GM18508 (cell line): ENCODE results near the gene CEMP1.
A peak's percentile ranks its signal among the peaks of the same experiment; 100 is the strongest.

ENCODE experiments used
- ATAC-seq: cut with Tn5 transposase; IDR thresholded peaks from one replicate; pipeline ENCODE4 v1.9.1; 2021; ENCODE audit warnings: moderate number of reproducible peaks; ENCODE audit not compliant: insufficient read depth, unreplicated experiment

CEMP1 gene

DNA sequence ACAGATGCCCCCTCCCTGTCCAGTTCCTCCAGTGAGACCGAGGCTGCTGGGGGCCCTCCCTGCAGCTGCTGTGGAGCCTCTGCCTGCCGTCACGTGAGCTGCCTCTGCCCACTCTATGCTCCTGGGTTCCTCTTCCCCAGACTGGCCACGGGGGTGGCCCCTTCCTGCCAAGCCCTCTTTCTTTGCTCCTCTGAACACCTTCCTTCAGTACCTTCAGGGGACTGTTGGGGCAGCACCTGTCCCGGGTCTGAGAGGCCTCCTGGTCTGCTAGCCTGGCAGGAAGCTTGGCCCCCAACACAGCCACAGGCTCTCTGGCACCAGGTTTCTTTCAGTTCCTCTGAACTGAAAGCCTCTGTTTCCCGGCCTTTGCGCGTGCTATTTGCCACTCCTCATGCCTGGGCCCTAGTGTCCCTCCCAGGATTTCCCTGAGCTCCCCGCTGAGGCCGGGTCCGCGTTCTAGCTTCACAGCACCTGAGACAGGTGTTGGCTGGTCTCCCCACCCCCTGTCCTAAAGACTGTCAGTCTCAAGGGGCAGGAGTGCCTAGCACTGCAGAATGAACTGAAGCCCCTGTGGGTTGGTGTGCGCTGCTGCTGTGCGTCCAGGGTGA lies 24.1 kb downstream of the CEMP1 start:
- peak; percentile 46 for ATAC-seq

DNA sequence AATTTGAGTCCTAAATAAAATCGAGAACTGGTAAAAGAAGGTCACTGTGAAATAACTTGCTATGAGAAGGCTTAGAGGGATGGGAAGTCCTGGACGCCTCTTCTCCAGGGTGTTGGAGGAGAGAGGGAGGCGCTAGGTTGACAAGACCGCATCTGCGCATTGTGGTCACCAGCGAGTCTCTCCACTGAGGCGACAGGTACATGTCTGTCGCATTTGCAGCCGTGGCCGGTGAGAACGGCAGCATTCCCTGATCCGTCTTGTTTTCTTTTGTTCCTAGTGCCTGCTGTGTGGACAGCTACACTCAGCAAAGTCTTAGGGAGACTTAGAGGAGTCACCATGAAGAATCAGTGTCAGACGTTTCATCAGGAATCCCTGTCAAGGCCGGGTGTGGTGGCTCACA lies 25.5 kb downstream of the CEMP1 start:
- ATAC-seq = no peak

DNA sequence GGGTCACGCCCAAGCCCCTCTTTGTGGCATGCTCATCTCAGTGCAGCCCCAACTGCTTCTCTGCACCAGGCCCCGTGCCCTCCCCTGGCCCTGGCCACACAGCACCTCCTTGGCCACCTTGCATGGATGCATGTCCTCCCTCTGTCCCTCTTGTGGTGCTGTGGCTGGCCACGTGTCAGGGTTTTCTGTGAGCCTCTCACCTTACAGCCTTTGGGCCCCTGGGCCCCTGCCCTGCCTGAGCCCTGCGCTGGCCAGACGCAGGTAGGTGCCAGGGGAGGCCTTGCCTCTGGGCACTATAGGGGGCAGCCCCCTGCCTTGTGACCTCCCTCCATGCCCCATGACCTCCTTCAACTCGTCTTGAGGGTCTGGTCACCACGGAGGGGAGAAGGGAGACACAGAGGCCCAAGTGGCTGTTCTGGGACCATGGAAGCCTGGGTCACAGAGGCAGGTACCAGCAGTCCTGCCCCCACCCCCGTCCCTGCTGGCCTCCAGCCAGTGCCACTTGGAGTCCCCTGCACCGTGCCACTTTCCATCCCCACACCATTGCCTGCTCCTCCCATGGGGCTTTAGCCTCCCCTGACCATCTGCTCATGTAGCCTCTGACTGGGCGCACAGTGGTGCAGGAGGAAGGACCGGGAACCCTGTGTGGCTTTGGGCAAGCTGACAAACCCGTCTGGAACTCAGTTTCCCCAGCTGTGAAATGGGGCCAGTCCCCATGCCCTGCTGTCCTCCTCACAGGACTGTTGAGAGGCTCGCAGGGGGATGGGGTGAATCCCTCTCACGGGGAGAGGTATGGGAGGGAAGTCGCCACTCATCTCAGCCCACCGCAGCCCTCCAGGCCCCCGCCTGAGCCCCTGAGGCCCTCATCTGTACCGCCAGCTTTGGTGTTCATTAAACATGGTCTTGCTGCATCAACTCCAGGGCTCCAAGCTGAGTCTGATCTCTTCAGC lies 29.0 kb downstream of the CEMP1 start:
- no peak for ATAC-seq

DNA sequence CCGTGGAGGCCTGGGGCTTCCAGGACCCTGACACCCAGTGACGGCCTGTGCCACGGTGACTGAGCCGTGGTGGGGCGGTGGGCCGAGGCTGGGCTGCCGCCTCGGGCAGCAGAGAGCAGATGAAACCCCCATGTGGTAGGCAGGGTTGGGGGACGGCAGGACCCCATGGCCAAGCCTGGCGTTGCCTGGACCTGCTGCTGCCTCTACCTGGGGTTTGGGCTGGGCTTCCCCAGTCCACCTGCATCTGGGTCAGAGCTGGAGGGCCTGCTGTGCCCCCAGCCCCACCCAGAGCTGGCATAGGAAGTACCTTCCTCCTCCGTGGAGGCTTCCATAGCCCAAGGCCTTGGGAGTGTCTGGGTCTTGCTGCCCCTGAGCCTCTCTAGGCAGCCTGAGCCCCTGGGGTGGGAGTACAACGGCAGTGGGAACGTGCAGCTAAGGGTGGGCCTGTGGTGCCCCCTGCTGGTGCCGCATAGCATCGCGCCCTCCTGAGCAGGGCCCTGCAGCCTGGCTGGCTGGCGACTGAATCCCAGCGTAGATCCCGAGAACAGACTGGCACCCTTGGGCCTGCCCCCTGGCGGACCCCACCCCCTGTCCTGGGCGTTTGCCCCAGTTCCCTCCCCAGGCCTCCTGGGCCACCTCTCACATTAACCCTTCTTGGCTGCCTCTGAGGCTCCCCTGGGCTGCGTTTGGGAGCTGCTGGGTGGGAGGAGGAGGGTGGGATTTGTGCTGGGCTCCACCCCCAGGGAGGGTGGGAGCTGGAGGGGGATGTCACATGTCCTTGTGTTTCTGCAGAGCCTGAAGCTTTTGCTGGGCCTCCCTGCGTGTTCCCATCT lies 30.1 kb downstream of the CEMP1 start:
- no peak for ATAC-seq

DNA sequence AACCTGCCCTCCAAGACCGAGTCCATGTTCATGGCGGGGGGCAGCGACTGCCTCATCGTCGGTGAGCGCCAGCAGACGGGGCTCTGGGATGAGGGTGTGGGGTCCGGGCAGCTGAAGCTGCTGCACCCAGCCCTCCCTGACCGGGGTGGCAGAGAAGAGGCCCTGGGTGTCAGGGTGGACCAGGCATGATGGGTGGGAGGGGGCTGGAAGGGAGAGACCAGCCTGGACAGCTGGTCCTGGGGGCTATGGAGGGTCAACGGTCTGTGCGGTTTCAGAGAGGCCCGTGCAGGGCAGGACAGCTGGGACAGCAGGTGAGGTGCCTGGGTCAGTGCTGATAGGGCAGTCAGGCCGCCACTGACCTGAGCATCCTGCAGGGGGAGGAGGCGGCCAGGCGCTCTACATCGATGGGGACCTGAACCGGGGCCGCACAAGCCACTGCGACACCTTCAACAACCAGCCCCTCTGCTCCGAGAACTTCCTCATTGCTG lies 30.7 kb downstream of the CEMP1 start:
- no peak for ATAC-seq

DNA sequence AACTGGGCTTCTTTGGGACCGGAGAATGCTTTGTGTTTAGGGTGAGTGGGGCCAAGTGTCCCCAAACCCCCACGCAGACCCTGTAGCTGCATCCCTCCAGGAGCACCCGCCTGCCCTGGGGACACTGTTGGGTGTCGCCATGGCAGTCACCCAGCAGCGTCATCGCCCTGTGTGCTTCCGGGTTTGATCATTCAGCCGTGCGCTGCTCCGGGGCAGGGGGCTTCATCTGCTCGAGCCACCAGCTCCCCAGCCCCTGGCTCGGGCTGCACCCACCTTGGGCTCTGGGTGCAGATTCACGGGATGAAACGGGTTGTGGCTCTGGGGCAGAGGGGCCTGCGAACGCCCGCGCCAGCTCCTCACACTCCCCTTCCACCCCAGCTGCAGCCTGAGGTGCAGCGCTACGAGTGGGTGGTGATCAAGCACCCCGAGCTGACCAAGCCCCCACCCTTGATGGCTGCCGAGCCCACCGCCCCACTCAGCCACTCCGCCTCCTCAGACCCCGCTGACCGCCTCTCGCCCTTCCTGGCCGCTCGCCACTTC lies 31.2 kb downstream of the CEMP1 start:
- ATAC-seq = no peak

GRCh38 chr16:2499454-2499853 lies 31.8 kb downstream of the CEMP1 start:
- ATAC-seq = no peak

DNA sequence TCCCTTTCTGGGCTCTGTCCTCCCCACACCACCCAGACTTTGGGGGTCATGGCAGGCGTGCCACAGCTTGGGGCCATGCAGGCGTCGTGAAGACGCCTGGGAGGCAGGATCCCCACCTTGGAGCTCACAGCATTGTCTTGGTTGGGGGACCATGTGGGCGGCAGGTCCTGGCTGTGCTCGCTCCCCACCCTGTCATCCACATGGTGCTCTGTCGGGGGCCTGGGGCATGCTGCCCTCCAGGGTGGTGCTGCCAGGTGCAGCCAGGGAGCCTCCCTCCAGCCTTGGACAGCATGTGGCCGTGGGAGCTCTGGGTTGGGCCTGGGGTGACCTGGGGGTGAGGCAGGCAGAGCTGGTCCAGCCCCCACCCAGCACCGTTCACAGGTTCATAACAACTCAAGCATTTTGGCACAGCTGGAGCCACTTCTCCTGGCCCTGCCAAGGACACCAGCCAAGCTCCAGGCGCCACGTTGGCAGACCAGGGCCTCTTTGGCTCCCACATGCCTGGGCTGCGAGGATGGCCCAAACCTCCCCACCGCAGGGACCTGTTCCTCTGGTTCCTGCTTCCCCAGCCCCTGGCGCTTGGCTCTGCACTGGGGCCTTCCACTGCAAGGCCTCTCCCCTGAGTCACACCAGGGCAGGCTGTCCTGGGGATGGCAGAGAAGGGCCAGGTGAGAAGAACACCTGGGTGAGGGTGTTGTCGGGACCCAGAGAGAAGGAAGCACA lies 32.5 kb downstream of the CEMP1 start:
- no peak for ATAC-seq

DNA sequence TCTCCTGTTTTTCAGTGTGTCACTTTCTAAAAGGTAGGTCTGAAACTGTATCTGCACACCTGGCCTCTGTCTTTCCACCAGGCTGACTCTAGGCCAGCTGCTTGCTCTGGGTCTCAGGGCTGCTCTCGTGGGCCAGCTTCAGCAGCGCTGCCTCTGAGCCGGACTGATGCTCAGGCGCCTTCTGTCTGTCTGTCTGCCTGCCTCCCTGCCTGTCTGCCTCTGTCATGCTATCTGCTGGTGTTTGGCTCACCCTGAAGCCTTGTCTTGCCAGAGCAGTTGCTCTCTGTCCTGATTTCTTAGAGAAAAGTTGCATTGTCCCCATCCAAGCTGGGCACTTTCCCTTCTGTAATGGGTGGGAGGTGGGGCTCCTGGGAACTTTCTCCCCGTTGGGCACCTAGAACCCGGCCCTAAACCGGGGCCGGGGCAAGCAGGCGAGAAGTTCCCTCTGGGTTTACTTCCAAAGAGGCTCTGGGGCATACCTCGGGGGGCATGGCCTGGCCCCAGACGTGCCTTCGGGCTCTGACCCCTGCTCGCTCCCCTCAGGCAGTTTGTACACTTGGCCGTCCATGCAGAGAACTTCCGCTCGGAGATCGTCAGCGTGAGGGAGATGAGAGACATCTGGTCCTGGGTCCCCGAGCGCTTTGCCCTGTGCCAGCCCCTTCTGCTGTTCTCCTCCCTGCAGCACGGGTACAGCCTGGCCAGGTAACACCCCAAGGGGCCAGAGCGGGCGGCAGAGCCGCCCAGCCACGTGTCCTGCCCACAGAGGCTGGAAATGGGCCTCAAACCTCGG lies 33.3 kb downstream of the CEMP1 start:
- ATAC-seq = no peak

GRCh38 chr16:2497116-2497630 lies 34.0 kb downstream of the CEMP1 start:
- ATAC-seq = no peak

GRCh38 chr16:2496223-2497115 lies 34.7 kb downstream of the CEMP1 start:
- ATAC-seq = no peak

DNA sequence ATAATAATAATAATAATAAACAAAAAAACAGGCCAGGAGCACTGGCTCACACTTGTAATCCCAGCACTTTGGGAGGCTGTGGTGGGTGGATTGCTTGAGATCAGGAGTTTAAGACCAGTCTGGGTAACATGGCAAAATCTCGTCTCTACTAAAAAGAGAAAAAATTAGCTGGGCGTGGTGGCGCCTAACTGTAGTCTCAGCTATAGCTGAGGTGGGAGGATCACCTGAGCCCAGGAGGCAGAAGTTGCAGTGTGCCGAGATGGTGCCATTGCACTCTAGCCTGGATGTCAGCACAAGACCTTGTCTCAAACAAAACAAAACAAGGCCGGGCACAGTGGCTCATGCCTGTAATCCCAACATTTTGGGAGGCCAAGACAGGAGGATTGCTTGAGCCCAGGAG lies 36.2 kb downstream of the CEMP1 start:
- ATAC-seq = no peak

- ATAC-seq = no peak
Observed at GRCh38 chr16:2494616-2495015, 36.6 kb downstream of the CEMP1 start.

- no peak for ATAC-seq
Observed at GRCh38 chr16:2493605-2494004, 37.6 kb downstream of the CEMP1 start.

GRCh38 chr16:2492292-2492691 lies 38.9 kb downstream of the CEMP1 start:
- ATAC-seq = no peak

- no peak for ATAC-seq
Observed at GRCh38 chr16:2490190-2491105, 40.8 kb downstream of the CEMP1 start.

DNA sequence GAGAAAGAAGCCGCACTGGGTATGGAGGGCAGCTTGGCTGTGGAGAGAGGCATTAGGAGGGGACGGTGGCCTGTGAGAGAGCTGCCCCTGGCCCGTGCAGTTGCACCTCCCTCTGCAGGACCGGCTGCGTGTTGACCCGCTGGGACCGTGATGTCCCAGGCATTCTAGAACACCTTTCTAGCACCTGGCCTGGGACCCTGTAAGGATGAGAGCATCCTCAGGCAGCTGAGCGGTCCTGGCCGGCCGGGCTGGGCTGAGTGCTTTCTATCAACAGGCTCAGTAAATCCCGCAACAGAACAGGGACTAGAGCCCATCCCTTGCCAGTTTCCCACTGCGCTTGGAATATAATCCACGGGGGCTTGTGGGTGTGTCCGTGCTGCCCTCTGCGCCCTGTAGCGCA lies 41.6 kb downstream of the CEMP1 start:
- ATAC-seq = no peak
